Measurements from ENCODE around the gene MAS1.

MAS1 gene

GRCh38 chr6:159908535-159908934 is 17.7 kb downstream of the MAS1 start:
- H3K27ac ChIP-seq, result no peak overlapping the region
- TF ChIP-seq CTCF (conservative IDR thresholded peaks at IDR 0.05) (no peak), ZFX (IDR thresholded peaks at IDR 0.05) (no peak)

- TF ChIP-seq ZFX (IDR thresholded peaks at IDR 0.05) (no peak), CTCF (conservative IDR thresholded peaks at IDR 0.05) (no peak)
- no peak overlapping the region for H3K27ac ChIP-seq
Observed at GRCh38 chr6:159908979-159909378, 18.2 kb downstream of the MAS1 start.

GRCh38 chr6:159910342-159910741 is 19.6 kb downstream of the MAS1 start:
- TF ChIP-seq CTCF (conservative IDR thresholded peaks at IDR 0.05) (no peak), ZFX (IDR thresholded peaks at IDR 0.05) (no peak)
- no peak overlapping the region for H3K27ac ChIP-seq

- no peak for TF ChIP-seq CTCF (conservative IDR thresholded peaks at IDR 0.05)
- no peak for TF ChIP-seq ZFX (IDR thresholded peaks at IDR 0.05)
- H3K27ac ChIP-seq, result no peak overlapping the region
Observed at GRCh38 chr6:159913375-159913774, 22.6 kb downstream of the MAS1 start.

GRCh38 chr6:159913862-159914564 is 23.2 kb downstream of the MAS1 start:
- TF ChIP-seq ZFX (IDR thresholded peaks at IDR 0.05) (no peak), CTCF (conservative IDR thresholded peaks at IDR 0.05) (no peak)
- no peak overlapping the region for H3K27ac ChIP-seq

- H3K27ac ChIP-seq, result no peak overlapping the region
- TF ChIP-seq CTCF (conservative IDR thresholded peaks at IDR 0.05) (no peak), ZFX (IDR thresholded peaks at IDR 0.05) (no peak)
Observed at GRCh38 chr6:159914565-159914923, 23.8 kb downstream of the MAS1 start.

- no peak overlapping the region for H3K27ac ChIP-seq
- TF ChIP-seq CTCF (conservative IDR thresholded peaks at IDR 0.05) (no peak), ZFX (IDR thresholded peaks at IDR 0.05) (no peak)
Observed at GRCh38 chr6:159915397-159915796, 24.6 kb downstream of the MAS1 start.
